NT2/D1 (cell line): ENCODE measurements around the gene OPN4.

Source experiments
- SUZ12 ChIP-seq: IDR thresholded peaks from 2 replicates; pipeline ENCODE4 v1.6.1; 2011; ENCODE audit not compliant: insufficient read length, insufficient read depth; ENCODE audit errors: extremely low read depth
- YY1 ChIP-seq: IDR thresholded peaks from 2 replicates; pipeline ENCODE4 v1.6.1; 2011; ENCODE audit not compliant: insufficient read length, insufficient read depth

- TF ChIP-seq SUZ12 (no peak), YY1 (no peak)
These were observed 54.5 kb downstream of the OPN4 start for GRCh38 chr10:86708783-86709380.
